ENCODE data around the gene CCDC12. TPM values are rescaled to one million over a fixed set of nuclear protein-coding genes. Genes with fewer than 3 reads are reported as not detected.

Gene CCDC12
- total RNA-seq, 2 donors from 2014 or later = 49.3 to 55.2 TPM

DNA sequence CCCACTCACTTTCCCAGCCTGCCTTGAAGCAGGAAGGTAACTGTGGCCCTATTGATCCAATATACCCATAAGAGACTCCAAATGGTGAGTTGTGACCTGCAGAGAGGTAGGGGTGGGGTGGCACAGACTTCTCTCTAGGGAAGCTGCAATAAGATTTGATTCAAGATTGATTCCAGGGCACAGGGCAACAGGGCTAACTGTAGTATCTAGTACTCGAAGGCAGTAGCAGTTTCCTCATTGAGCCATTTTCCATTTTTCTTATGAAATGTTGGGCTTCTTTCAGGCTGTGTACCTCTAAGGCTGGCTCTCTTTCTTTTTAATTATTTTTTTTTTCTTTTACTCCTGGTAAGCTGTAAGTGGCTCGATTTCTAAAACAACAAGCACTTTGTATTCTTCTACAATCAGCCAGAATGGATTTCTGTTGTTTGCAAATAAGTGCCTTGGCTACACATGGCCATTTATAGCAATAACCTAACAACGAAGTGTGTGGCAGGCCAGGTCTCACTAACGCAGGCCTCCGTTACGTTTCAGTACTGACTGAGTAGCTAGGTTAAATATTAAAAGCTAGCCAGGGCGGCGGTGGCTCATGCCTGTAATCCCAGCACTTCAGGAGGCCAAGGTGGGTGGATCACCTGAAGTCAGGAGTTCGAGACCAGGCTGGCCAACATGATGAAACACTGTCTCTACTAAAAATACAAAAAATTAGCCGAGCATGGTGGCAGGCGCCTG, 19.3 kb downstream of the CCDC12 start:
- peaks cover 4 to 7% of the 10 kb centered on the region in 2 donors for H3K36me3 Mint-ChIP-seq
- H3K27ac Mint-ChIP-seq = no peak overlapping the region

DNA sequence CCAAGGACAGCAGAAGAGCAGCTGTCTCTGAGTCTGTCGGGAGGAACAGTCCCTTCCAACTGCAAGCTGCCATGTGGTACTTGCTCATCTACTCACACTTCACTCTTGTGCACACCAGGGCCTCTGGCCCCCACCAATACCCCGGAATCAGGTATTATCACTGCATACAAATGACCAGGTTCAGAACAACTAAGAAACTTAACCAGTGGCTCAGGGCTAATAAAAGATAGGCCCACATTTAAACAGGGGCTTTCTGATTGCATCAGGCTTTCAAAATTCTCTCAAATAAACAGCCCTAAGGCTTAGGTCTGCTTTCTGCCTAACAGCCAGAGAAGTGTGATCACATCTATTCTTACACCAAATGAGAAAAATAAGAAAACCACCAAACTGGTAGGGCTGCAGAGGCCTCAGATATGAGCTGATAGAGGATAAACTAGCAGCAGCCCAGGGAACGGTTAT, 20.7 kb downstream of the CCDC12 start:
- Mint-ChIP-seq H3K9me3 (no peaks in the 10 kb centered on the region), H3K27ac (peak overlapping the region; percentile 62 to 78), H3K36me3 (peaks cover 4 to 11% of the 10 kb centered on the region in 2 donors)
- no peak for DNase-seq (ENCODE audit: low spot score in 2 of 2)
- no peak for ATAC-seq

More for the DNA sequence above, 19.3 kb downstream of the CCDC12 start:
- DNase-seq (ENCODE audit: low spot score in 2 of 2) = no peak
- no peak for ATAC-seq
- H3K9me3 Mint-ChIP-seq = no peaks in the 10 kb centered on the region

DNA sequence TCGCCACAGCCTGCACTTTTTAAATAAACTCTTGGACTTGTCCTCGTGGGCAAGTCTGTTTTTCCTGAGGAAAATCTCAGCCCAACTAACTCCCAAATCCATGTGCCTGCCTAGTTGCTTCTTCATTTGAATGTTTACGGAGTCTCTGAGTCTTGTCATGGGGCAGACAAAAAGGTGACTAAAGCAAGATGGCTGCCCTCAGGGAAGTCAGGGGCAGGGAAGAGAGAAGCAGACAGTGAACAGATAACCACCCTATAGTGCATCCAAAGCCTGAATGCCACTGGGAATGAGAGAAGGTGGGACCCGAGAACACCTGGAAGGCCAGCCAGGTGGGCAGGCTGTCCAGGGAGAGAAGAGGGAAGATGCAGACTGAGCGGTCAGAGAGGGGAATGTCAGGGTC, 21.4 kb downstream of the CCDC12 start:
- peak overlapping the region; percentile 58 to 78 for H3K27ac Mint-ChIP-seq
- peaks cover 4 to 11% of the 10 kb centered on the region in 2 donors for H3K36me3 Mint-ChIP-seq
- no peak for ATAC-seq
- no peak for DNase-seq (ENCODE audit: low spot score in 2 of 2)
- H3K9me3 Mint-ChIP-seq = no peaks in the 10 kb centered on the region

GRCh38 chr3:46954178-46954577, 22.4 kb downstream of the CCDC12 start:
- H3K27ac Mint-ChIP-seq = peak overlapping the region; percentile 45 to 78
- peaks cover 4 to 11% of the 10 kb centered on the region in 2 donors for H3K36me3 Mint-ChIP-seq
- DNase-seq (ENCODE audit: low spot score in 2 of 2) (no peak), ATAC-seq (peak in 1 of 2 donors; percentile 16)
- no peaks in the 10 kb centered on the region for H3K9me3 Mint-ChIP-seq

DNA sequence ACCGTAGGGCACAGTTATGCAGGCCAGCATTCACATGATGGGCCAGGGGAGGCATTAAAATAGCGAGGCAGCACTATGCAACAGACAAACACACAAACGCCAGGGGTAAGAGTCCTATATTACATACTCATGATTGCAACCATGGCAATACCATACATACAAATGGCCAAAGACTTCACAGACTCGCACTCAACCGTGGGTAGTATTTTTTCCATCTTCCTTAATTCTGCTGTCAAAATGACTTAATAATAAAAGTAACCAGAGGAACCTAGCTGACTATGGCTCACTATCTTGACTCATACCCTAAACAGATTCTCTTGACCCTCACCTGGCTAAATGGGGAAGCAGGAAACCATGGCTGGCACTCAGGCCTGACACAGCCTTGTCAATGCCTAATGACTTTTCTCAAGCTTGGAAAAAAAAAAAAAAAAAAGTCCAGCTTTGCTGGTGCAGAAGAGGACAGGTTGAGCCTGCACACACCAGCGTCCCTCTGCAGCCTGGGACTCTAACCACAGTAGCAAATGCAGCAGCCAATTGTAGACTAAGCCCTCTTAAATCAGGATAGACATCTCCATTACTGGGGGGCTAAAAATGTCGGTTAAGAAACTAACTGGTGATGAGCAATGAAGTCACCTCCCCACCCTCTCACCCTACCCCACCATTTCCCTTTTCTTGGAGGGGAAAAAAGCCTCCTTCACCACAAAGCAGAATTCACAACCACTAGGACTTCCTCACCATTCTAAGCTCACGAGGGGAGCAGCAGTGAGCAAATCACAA, 23.1 kb downstream of the CCDC12 start:
- H3K36me3 Mint-ChIP-seq = peaks cover 0 to 10% of the 10 kb centered on the region in 2 donors
- no peaks in the 10 kb centered on the region for H3K9me3 Mint-ChIP-seq
- peak overlapping the region; percentile 48 to 78 for H3K27ac Mint-ChIP-seq
- DNase-seq (ENCODE audit: low spot score in 2 of 2) = no peak
- peak; percentile 18 to 53 for ATAC-seq

DNA sequence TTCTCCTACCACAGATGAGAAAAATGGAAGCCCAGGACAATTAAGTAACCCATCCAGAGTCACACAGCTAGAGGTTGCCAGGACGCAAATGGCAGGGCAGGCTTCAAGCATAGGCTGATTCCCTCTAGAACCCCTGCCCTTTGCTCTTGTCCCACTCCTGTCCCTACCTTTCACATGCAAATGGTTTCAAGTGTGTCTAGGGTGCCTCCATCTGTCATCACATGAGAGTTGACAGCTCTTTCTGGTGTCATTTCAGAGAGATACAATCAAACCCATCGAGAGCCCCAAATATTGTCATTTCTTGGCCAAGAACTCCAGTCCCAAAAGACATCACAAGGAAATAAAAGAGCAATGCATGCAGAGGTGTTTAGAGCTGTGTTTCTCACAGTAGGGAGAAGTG, 23.7 kb downstream of the CCDC12 start:
- Mint-ChIP-seq H3K27ac (peak overlapping the region in 1 of 2 donors; percentile 34), H3K36me3 (peaks cover 0 to 11% of the 10 kb centered on the region in 2 donors), H3K9me3 (no peaks in the 10 kb centered on the region)

DNA sequence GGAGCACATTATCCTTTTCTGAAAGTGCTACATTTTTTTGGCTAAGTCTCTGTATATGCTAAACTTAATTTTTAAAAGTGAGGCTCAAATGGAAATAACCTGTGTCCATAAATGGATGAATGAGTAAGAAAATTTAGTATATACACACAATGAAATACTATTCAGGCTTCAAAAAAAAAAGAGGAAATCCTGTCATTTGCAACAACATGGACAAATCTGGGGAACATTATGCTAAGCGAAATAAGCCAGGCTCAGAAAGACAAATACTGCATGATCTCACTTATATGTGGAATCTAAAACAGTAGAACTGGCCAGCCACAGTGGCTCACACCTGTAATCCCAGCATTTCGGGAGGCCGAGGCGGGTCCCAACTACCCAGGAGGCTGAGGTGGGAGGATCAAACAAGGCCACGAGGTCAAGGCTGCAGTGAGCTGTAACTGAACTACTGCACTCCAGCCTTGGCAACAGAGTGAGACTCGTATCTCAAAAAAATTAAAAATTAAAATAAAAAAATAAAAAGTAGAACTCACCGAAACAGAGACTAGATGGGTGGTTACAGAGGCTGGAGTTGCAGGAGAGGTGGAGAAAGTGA, 25.8 kb downstream of the CCDC12 start:
- no peak overlapping the region for H3K27ac Mint-ChIP-seq
- ATAC-seq = no peak
- H3K36me3 Mint-ChIP-seq = peaks cover 0 to 31% of the 10 kb centered on the region in 2 donors
- H3K9me3 Mint-ChIP-seq = no peaks in the 10 kb centered on the region
- no peak for DNase-seq (ENCODE audit: low spot score in 2 of 2)

More for the DNA sequence above, 23.7 kb downstream of the CCDC12 start:
- DNase-seq (ENCODE audit: low spot score in 2 of 2) = no peak
- ATAC-seq = no peak

- ATAC-seq (no peak), DNase-seq (ENCODE audit: low spot score in 2 of 2) (no peak)
- Mint-ChIP-seq H3K36me3 (peaks cover 0 to 31% of the 10 kb centered on the region in 2 donors), H3K27ac (peak overlapping the region in 1 of 2 donors; percentile 47), H3K9me3 (no peaks in the 10 kb centered on the region)
Measured at GRCh38 chr3:46950177-46950576, 26.4 kb downstream of the CCDC12 start.

DNA sequence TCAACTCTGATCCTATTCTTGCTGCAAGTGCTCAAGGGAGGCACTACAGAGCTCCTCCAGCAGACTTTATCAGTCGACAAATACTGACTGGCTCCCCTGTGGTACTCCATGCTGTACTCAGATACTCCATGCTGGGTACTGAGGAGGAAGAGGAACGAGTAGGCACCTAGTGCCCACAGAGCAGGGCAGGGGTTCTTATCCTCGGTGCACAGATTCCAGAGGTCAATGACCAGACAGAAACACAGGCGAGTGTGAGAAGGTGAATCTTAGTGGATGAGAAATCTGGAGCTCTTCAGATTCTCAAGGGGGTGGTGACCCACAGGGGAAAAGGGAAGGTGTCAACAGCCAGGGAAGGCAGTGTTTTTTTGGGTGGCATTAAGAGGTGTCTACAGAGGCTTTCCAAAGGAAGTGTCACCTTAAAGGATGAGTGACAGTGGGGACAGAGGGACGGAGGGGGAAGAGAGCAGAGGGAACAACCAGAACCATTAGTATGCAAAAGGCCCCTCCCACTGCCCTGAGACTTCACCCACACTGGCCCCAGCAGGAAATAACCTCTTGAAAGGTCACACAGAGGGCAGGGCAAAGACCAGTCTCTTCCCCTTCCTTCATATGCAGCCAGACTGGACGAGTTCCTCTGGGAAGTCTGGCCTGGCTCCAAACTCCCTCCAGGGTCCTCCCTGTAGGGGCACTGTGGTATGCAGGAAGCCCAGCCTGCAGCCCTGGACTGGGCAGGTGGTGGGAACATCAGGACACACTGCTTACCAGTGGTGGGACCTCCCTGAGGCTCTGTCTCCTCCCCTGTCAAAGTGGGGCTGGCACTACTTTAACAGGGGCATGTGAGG, 27.5 kb downstream of the CCDC12 start:
- H3K36me3 Mint-ChIP-seq = peaks cover 0 to 31% of the 10 kb centered on the region in 2 donors
- ATAC-seq (peak in 1 of 2 donors; percentile 28), DNase-seq (ENCODE audit: low spot score in 2 of 2) (no peak)
- no peaks in the 10 kb centered on the region for H3K9me3 Mint-ChIP-seq
- peak overlapping the region; percentile 89 to 94 for H3K27ac Mint-ChIP-seq

DNA sequence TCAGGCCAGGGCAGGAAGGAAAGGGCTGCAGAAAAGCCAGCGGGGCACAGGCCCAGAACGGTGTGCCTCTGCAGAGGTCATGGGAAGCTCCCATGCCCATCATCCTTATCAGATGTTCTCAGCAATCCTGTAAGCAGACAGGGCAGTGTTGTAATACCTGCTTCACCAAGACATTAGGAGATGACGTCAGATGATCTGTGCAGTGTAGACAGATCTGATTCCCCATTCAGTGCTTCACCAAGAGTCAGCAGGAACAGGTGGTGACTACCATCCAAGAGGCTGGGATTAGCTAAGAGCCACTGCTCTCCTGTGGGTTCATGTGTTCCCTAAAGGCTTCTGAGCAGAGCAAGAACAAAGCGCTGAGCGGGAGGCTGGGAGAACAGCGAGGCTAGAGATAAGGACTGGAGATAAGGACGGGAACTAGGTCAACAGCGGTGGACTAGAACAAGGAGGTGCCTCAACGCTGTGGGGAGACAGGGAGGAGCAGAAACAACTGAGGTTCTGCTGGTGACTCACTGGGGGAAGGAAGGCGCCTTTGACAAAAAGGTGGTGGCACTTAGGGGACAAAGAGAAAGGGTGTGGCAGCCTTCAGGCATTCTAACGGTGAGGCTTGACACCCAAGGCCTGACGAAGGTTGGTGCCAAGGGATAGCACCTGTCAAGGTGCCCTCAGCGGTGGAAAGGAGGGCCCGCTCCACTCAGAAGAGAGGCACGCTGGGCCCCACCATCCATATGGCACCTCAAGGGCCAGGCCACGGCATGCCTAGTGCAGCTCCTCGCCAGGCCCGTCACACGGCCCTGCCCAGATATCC, 28.4 kb downstream of the CCDC12 start:
- H3K27ac Mint-ChIP-seq = peak overlapping the region; percentile 89 to 94
- H3K36me3 Mint-ChIP-seq = peaks cover 0 to 31% of the 10 kb centered on the region in 2 donors
- DNase-seq (ENCODE audit: low spot score in 2 of 2) (peak; percentile 56 to 76), ATAC-seq (peak; percentile 77 to 81)
- H3K9me3 Mint-ChIP-seq = no peaks in the 10 kb centered on the region

GRCh38 chr3:46947546-46947901, 29.0 kb downstream of the CCDC12 start:
- no peak for DNase-seq (ENCODE audit: low spot score in 2 of 2)
- peak overlapping the region; percentile 87 to 89 for H3K27ac Mint-ChIP-seq
- peaks cover 0 to 31% of the 10 kb centered on the region in 2 donors for H3K36me3 Mint-ChIP-seq
- no peaks in the 10 kb centered on the region for H3K9me3 Mint-ChIP-seq
- ATAC-seq = peak in 1 of 2 donors; percentile 26

DNA sequence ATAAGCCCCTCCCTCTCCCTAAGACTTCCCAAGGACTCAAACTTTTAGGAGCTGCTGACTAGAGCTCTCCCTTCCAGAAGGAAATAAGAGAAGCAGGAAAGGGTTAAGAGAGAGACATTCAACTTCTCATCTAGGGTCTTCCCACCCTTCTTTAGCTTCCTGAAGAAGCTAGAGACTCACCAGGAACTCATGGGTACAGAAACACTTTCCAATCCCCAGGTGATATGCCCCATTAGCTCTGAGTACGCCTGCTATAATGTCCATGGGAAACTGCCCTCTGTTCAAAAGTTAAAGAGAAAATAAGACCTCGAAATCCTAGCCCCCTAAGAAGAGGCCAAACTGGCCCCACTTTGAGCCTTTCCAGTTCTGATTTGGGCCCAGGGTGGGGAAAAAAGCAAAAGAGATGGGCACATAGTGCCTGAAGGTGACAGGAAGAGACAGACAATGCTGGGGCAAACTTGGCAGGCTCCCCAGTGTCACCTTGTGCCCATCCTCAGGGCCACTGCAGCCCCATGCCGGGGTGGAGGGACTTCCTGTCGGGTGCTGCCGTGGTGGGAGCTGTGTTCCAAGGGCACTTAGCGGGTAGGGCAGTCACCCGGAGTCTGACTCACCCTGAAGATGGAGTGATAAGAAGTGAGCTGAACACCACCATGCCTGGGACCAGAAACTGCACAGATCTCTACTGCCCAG, 29.5 kb downstream of the CCDC12 start:
- Mint-ChIP-seq H3K9me3 (no peaks in the 10 kb centered on the region), H3K36me3 (peaks cover 0 to 31% of the 10 kb centered on the region in 2 donors), H3K27ac (peak overlapping the region; percentile 87 to 89)
- ATAC-seq = peak; percentile 49 to 64
- peak in 1 of 2 donors; percentile 71 for DNase-seq (ENCODE audit: low spot score in 2 of 2)

DNA sequence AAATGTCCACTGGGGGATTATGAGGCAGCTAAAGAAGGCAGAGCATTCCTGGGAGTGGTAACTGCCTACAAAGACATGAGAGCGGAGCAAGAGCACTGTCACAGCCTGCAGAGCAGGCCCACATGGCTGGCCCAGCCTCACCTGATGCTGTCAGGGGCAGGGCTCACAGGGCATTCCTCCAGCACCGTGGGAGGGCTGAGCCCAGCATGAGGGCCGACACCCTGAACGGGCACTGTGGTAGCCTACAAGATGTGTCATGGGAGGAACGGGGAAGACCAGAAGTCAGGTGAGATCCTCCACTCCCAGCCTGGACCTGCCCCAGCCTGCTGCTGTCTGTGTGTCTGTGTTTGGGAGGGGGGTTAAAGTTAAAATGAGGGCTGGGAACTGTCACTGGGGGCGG, 30.1 kb downstream of the CCDC12 start:
- ATAC-seq (no peak), DNase-seq (ENCODE audit: low spot score in 2 of 2) (no peak)
- H3K9me3 Mint-ChIP-seq = no peaks in the 10 kb centered on the region
- H3K27ac Mint-ChIP-seq = peak overlapping the region; percentile 57 to 89
- H3K36me3 Mint-ChIP-seq = peaks cover 0 to 28% of the 10 kb centered on the region in 2 donors

DNA sequence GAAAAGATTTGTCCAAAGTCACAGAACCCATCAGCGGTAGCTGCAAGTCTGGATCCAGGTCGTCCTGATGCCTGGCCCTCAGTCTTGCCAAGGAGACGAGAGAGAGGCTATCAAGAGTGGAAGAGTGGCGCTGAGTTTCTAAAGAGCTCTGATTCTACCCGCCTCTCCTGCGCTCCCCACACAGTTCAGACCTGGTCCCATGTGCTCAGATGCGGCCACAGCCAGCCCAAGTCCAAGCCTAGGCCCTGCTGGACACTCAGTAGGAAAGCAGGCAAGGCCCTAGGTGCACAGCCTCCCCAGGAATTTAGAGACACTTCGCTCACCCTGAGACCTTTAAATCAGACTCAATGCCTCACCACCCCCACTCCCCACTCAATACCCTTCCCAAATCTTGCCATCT, 32.4 kb downstream of the CCDC12 start:
- no peak for ATAC-seq
- no peak for DNase-seq (ENCODE audit: low spot score in 2 of 2)
- peaks cover 0 to 28% of the 10 kb centered on the region in 2 donors for H3K36me3 Mint-ChIP-seq
- H3K9me3 Mint-ChIP-seq = no peaks in the 10 kb centered on the region
- H3K27ac Mint-ChIP-seq = peak overlapping the region; percentile 2 to 85

Data from activated naive CD4-positive, alpha-beta T cell treated with anti-CD3 and anti-CD28 coated beads, Interleukin-2, amount 50 U/mL, for 72 hours (primary cell).